HG03139 (cell line): ENCODE data around the gene CCDC148.
"Not testable (repeated sequence)": the region's sequence is repeated elsewhere in the genome, so short reads cannot be mapped to it uniquely, and the experiment has no call there.

ENCODE experiments used
- ATAC-seq: cut with Tn5 transposase; IDR thresholded peaks from one replicate; pipeline ENCODE4 v1.9.1; 2021; ENCODE audit not compliant: unreplicated experiment

The CCDC148 gene

GRCh38 chr2:158297606-158298005 is 158.9 kb downstream of the CCDC148 start:
- no peak for ATAC-seq

GRCh38 chr2:158297120-158297519 is 159.4 kb downstream of the CCDC148 start:
- ATAC-seq: no peak

- ATAC-seq: no peak
Observed at GRCh38 chr2:158293722-158294121, 162.8 kb downstream of the CCDC148 start.

- ATAC-seq: no peak
Observed at GRCh38 chr2:158291544-158292180, 164.9 kb downstream of the CCDC148 start.

GRCh38 chr2:158290225-158290624 is 166.3 kb downstream of the CCDC148 start:
- ATAC-seq: no peak

- ATAC-seq: no peak
Observed at GRCh38 chr2:158276619-158277471, 179.7 kb downstream of the CCDC148 start.

- ATAC-seq: no peak
Observed at GRCh38 chr2:158273791-158274190, 182.8 kb downstream of the CCDC148 start.

GRCh38 chr2:158270536-158270935 is 186.0 kb downstream of the CCDC148 start:
- ATAC-seq: no peak

- no peak for ATAC-seq
Observed at GRCh38 chr2:158269143-158269542, 187.4 kb downstream of the CCDC148 start.

GRCh38 chr2:158266111-158266510 is 190.4 kb downstream of the CCDC148 start:
- no peak for ATAC-seq

- ATAC-seq: no peak
Observed at GRCh38 chr2:158255257-158255656, 201.3 kb downstream of the CCDC148 start.

- ATAC-seq: no peak
Observed at GRCh38 chr2:158253170-158253569, 203.4 kb downstream of the CCDC148 start.

- ATAC-seq: no peak
Observed at GRCh38 chr2:158251356-158251755, 205.2 kb downstream of the CCDC148 start.

GRCh38 chr2:158243392-158243791 is 213.2 kb downstream of the CCDC148 start:
- no peak for ATAC-seq

- ATAC-seq: no peak
Observed at GRCh38 chr2:158242280-158242679, 214.3 kb downstream of the CCDC148 start.

- no peak for ATAC-seq
Observed at GRCh38 chr2:158240975-158241374, 215.6 kb downstream of the CCDC148 start.

- no peak for ATAC-seq
Observed at GRCh38 chr2:158239271-158239670, 217.3 kb downstream of the CCDC148 start.

- ATAC-seq: no peak
Observed at GRCh38 chr2:158234497-158234896, 222.1 kb downstream of the CCDC148 start.

GRCh38 chr2:158232476-158232875 is 224.1 kb downstream of the CCDC148 start:
- no peak for ATAC-seq

GRCh38 chr2:158228943-158229508 is 227.5 kb downstream of the CCDC148 start:
- no peak for ATAC-seq

- ATAC-seq: not testable (repeated sequence)
Observed at GRCh38 chr2:158223066-158223465, 233.5 kb downstream of the CCDC148 start.
